Measurements from ENCODE around the gene IL10.

The IL10 gene

DNA sequence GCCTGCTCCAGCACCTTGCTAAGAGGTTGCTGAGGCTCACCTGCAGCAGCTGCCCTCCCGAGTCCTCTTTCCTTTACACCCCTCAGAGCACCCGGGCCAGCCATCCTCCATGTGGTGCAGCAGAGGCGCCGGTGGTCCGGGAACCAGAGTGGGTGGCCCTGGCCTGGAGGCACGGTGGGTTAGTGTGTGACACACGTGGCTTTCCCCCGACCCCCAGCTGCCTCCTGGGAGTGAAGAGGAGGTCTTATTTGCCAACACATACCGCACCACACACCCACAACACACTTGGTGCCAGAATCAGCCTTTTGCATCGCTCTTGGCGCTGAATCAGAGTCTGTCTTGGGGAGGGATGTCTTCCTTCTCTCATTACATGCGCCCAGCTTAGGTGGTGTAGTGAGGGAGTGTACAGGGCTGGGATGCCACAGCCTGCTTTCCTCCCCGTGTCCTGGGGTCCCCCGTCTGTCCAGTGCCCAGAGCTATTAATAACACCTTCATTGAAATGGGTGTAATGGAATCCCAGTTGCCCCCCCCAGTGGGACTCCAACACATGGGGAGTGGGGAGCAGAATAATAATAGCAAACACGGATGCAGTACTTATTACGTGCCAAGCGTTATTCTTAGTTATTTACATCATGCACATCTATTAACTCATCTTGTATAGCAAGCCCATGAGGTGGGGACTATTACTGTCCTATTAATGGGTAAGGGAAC is 49.4 kb downstream of the IL10 start:
- no peak for DNase-seq (ENCODE audit: low read depth in 1 of 2, low spot score in 1 of 2)
- no peak for TF ChIP-seq POLR2AphosphoS5 (IDR thresholded peaks at IDR 0.05; ENCODE audit: low read depth)
- Histone ChIP-seq H3K4me3 (replicated peaks; ENCODE audit: insufficient read depth, low read length) (no peak overlapping the region), H3K27me3 (ENCODE audit: insufficient read depth, poor library complexity, severe bottlenecking) (no peaks in the 10 kb centered on the region), H3K27ac (replicated peaks) (no peak overlapping the region; the same call in 1 of the 2 replicates)

DNA sequence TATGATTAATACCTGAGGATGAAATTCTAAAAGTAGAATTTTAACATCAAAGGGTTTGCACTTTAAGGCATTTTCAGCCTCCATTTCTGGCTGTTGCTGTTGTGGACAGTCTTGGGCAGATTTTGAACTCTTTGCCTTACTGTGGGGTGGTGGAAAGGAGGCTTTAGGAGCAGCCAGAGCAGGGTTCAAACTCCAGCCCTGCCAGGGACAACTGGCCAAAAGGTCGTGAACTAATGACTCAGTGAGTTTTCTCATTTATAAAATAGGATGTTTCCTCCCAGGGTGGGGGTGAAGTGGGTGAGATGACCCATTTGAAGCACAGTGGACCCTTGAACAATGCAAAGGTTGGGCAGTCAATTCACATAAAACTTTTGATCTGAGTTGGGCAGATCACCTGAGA is 50.8 kb downstream of the IL10 start:
- DNase-seq (ENCODE audit: low read depth in 1 of 2, low spot score in 1 of 2): no peak
- H3K27me3 ChIP-seq (ENCODE audit: insufficient read depth, poor library complexity, severe bottlenecking): no peaks in the 10 kb centered on the region
- TF ChIP-seq SPI1 (IDR thresholded peaks at IDR 0.05; ENCODE audit: borderline replicate concordance, low read depth): no peak
- TF ChIP-seq GABPA (IDR thresholded peaks at IDR 0.05; ENCODE audit: low read depth): no peak
- TF ChIP-seq, protein P1, sequence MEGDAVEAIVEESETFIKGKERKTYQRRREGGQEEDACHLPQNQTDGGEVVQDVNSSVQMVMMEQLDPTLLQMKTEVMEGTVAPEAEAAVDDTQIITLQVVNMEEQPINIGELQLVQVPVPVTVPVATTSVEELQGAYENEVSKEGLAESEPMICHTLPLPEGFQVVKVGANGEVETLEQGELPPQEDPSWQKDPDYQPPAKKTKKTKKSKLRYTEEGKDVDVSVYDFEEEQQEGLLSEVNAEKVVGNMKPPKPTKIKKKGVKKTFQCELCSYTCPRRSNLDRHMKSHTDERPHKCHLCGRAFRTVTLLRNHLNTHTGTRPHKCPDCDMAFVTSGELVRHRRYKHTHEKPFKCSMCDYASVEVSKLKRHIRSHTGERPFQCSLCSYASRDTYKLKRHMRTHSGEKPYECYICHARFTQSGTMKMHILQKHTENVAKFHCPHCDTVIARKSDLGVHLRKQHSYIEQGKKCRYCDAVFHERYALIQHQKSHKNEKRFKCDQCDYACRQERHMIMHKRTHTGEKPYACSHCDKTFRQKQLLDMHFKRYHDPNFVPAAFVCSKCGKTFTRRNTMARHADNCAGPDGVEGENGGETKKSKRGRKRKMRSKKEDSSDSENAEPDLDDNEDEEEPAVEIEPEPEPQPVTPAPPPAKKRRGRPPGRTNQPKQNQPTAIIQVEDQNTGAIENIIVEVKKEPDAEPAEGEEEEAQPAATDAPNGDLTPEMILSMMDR (IDR thresholded peaks at IDR 0.05; ENCODE audit: insufficient read depth, low read length): no peak
- no peak for TF ChIP-seq POLR2AphosphoS5 (IDR thresholded peaks at IDR 0.05; ENCODE audit: low read depth)
- TF ChIP-seq, protein P2, sequence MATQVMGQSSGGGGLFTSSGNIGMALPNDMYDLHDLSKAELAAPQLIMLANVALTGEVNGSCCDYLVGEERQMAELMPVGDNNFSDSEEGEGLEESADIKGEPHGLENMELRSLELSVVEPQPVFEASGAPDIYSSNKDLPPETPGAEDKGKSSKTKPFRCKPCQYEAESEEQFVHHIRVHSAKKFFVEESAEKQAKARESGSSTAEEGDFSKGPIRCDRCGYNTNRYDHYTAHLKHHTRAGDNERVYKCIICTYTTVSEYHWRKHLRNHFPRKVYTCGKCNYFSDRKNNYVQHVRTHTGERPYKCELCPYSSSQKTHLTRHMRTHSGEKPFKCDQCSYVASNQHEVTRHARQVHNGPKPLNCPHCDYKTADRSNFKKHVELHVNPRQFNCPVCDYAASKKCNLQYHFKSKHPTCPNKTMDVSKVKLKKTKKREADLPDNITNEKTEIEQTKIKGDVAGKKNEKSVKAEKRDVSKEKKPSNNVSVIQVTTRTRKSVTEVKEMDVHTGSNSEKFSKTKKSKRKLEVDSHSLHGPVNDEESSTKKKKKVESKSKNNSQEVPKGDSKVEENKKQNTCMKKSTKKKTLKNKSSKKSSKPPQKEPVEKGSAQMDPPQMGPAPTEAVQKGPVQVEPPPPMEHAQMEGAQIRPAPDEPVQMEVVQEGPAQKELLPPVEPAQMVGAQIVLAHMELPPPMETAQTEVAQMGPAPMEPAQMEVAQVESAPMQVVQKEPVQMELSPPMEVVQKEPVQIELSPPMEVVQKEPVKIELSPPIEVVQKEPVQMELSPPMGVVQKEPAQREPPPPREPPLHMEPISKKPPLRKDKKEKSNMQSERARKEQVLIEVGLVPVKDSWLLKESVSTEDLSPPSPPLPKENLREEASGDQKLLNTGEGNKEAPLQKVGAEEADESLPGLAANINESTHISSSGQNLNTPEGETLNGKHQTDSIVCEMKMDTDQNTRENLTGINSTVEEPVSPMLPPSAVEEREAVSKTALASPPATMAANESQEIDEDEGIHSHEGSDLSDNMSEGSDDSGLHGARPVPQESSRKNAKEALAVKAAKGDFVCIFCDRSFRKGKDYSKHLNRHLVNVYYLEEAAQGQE (IDR thresholded peaks at IDR 0.05; ENCODE audit: insufficient replicate concordance, low read depth): no peak
- no peak overlapping the region for H3K4me3 ChIP-seq (replicated peaks; ENCODE audit: insufficient read depth, low read length)
- H3K27ac ChIP-seq (replicated peaks): no peak overlapping the region

GRCh38 chr1:206719169-206719839 is 53.0 kb downstream of the IL10 start:
- Histone ChIP-seq H3K27ac (replicated peaks) (no peak overlapping the region), H3K4me3 (replicated peaks; ENCODE audit: insufficient read depth, low read length) (no peak overlapping the region), H3K27me3 (ENCODE audit: insufficient read depth, poor library complexity, severe bottlenecking) (no peaks in the 10 kb centered on the region)
- TF ChIP-seq, protein P2 (IDR thresholded peaks at IDR 0.05; ENCODE audit: insufficient replicate concordance, low read depth): no peak
- TF ChIP-seq GABPA (IDR thresholded peaks at IDR 0.05; ENCODE audit: low read depth) (no peak), SPI1 (IDR thresholded peaks at IDR 0.05; ENCODE audit: borderline replicate concordance, low read depth) (no peak), POLR2AphosphoS5 (IDR thresholded peaks at IDR 0.05; ENCODE audit: low read depth) (no peak)
- TF ChIP-seq, protein P1 (IDR thresholded peaks at IDR 0.05; ENCODE audit: insufficient read depth, low read length): no peak
- DNase-seq (ENCODE audit: low read depth in 1 of 2, low spot score in 1 of 2): no peak

- TF ChIP-seq POLR2AphosphoS5 (IDR thresholded peaks at IDR 0.05; ENCODE audit: low read depth): no peak
- TF ChIP-seq SPI1 (IDR thresholded peaks at IDR 0.05; ENCODE audit: borderline replicate concordance, low read depth): no peak
- TF ChIP-seq, protein P1 (IDR thresholded peaks at IDR 0.05; ENCODE audit: insufficient read depth, low read length): no peak
- TF ChIP-seq GABPA (IDR thresholded peaks at IDR 0.05; ENCODE audit: low read depth): no peak
- TF ChIP-seq, protein P2 (IDR thresholded peaks at IDR 0.05; ENCODE audit: insufficient replicate concordance, low read depth): no peak
- H3K27me3 ChIP-seq (ENCODE audit: insufficient read depth, poor library complexity, severe bottlenecking): no peaks in the 10 kb centered on the region
- no peak overlapping the region for H3K4me3 ChIP-seq (replicated peaks; ENCODE audit: insufficient read depth, low read length)
- no peak for DNase-seq (ENCODE audit: low read depth in 1 of 2, low spot score in 1 of 2)
- no peak overlapping the region for H3K27ac ChIP-seq (replicated peaks)
Observed at GRCh38 chr1:206717674-206717989, 54.7 kb downstream of the IL10 start.

Measured in HL-60 (cell line).